Effector CD4-positive, alpha-beta T cell (primary cell): Measurements from ENCODE around the gene ARHGEF7.
A peak's percentile ranks its signal among the peaks of the same experiment; 100 is the strongest.

Source experiments
- DNase-seq: peaks from one replicate; pipeline ENCODE4 v3.0.0-alpha.2; 2020

The ARHGEF7 gene

DNA sequence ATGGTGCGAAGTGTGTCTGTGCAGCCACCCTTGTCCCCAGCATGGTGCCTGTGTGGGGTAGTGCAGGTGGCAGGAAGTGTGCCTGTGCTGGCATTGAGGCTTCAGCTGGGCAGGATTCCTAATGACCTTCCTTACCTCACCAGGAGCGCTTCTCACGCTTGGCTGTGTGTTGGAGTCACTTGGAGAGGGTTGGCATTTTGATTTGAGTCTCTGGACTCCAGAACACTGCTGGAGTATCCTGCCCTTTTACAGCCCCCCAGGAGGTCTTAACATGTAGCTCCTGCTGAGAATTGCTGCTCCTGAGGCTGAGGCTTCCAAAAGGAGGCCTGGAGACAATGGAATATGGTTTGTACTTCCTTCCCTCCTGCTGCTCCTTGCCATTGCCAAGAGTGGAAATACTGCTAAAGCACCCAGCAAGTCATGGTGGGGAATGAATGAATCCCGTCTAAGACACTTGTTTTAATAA is 87.1 kb downstream of the ARHGEF7 start:
- no peak for DNase-seq

GRCh38 chr13:111202745-111203144 is 87.6 kb downstream of the ARHGEF7 start:
- DNase-seq, result no peak

DNA sequence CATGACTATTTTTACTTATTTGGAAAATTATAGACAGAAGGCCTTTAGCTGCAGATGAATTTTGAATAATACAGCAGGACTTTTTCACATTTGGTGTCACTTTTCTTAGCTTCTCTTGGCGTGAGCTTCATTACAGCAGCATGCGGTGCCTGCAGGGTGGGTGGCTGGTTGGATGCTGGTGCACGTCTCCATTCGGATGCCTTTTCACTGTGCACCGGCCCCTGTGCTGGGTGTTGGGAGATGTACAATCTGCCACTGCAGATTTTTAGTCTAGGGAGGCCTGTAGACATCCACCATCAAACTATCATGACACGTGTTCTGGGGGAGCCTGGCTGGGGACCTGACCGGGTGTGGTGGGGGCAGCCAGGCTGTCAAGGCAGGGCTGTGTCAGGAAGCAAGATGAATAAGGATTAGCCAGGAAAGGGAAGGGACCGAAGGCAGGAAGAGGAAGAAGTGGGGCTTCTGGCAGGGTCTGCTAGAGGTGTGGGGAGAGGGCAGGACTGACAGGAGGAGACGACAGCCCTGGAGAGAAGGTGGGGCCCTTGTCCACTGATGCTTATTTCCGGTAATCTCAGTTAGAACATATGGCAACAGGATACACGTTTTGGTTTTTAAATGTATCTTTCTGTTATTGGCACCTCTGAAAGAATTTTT is 88.8 kb downstream of the ARHGEF7 start:
- DNase-seq, result no peak

DNA sequence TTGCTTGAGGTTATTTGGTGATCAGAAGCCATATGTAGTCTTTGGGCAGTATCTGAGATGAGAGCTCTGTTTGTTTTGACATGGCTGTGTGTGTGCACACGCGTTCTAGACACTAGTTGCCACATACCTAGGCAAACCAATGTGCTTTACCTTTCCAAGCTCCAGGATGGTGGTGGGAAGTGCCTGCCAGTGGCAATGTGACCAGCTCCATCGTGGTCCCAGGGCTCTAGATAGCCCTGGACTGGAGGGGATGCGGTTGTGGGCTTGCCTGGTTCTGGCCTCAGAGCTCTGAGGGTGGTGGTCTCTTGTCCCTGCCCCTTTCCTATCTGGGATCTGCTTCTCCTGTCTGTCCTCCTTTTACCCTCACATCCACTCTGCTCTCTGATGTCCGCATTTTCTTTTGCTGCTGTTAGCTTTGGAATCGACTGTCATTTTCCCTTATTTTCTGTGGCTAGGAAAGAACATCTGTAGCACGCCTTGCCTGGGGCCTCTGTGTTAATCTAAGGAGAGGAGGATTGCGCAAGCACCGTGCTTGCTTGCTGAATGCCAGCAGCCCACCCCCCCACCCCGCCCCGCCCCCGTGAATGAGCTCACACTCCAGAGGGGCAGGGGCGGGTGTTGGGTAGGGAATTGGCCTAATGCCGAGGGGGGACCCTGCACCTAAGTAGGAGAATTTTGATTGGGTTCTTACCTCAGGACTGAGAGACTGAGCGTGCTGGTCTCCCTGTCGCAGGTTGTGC is 89.5 kb downstream of the ARHGEF7 start:
- no peak for DNase-seq

GRCh38 chr13:111206148-111206547 is 91.0 kb downstream of the ARHGEF7 start:
- no peak for DNase-seq

- no peak for DNase-seq
Measured at GRCh38 chr13:111209613-111210012, 94.5 kb downstream of the ARHGEF7 start.

GRCh38 chr13:111210091-111210490 is 95.0 kb downstream of the ARHGEF7 start:
- DNase-seq, result no peak

DNA sequence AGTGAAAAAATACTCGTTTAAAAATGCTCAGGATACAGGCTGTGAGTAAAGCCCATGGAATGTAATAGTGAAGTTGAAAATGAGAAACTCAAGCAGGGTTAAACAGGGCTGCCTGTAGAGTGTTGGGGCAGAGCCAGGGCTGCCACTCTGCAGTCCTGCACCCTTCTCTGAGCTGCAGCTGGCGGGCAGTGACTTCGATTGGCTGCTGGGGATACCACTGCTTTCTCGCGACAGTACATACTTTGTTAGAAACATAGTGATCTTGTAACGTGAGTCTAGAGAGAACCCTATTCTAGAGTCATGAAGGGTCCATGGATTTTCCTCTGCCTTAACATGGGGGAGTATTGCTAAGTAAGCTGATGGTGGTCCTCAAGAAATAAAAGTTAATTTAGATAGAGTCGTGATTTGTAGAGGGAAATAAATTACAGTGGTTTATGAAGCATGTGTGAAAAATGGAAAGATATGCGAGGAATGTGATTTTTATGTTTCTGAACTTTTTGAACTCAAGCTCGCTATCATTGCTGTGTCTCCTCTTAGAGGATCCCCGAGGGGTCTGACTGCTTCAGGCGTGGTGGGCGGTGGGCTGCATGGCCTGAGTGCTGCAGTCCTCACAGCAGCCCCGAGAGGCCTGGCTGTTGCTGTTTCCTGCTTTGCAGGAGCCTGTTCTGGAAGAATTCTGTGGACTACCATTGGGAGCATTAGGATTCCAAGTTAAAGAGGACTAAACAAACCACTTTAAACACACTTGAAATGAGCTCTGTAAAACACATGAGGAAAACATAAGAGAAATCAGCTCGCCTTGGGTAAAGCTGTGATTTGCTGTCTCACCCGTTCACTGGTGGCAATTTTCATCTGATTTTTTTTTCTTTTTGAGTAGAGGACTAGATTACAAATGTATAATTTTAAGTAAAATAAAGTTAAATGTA is 95.7 kb downstream of the ARHGEF7 start:
- no peak for DNase-seq

DNA sequence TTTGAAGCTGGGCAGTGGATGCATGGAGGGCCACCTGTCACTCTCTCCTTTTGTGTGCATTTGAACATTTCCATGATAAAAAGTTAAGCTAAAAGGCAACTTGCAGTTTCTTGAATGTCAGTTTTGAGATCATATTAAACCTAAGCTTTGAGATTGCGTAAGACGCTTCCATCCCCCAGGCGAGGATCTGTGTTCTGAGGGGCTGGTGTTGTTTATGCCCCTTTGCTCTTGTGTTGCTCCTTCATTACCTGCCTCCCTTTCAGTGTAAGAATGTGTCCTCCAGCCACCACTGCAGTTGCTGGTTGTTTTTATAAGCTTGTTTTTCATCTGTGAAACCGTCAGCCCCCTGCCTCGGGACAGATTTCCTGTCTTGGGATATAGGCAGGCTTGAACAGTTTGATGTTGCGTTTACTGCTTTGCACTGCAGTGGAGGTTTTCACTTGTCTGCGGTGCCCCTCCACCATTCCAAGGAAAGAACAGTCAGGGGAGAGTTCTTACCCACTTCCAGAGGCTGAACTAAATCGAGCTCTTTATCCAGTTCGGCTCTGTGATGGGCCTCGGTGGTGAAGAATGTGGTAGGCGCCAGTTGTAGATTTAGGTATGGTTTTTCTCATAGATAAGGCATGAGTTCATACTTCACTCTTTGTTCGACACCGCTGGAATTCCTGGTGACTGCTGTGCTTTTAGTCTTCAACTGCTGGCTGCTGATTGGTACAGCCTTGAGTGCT is 96.8 kb downstream of the ARHGEF7 start:
- no peak for DNase-seq

- DNase-seq, result no peak
Measured at GRCh38 chr13:111212517-111212873, 97.4 kb downstream of the ARHGEF7 start.

- no peak for DNase-seq
Measured at GRCh38 chr13:111213964-111214726, 99.0 kb downstream of the ARHGEF7 start.

- no peak for DNase-seq
Measured at GRCh38 chr13:111215081-111216047, 100.3 kb downstream of the ARHGEF7 start.

- DNase-seq, result peak; percentile 21
Measured at GRCh38 chr13:111216166-111216960, 101.3 kb downstream of the ARHGEF7 start.

GRCh38 chr13:111217641-111218040 is 102.5 kb downstream of the ARHGEF7 start:
- DNase-seq, result no peak

GRCh38 chr13:111219280-111219679 is 104.2 kb downstream of the ARHGEF7 start:
- DNase-seq, result no peak

GRCh38 chr13:111219950-111220349 is 104.8 kb downstream of the ARHGEF7 start:
- no peak for DNase-seq

- no peak for DNase-seq
Measured at GRCh38 chr13:111225166-111225565, 110.1 kb downstream of the ARHGEF7 start.

DNA sequence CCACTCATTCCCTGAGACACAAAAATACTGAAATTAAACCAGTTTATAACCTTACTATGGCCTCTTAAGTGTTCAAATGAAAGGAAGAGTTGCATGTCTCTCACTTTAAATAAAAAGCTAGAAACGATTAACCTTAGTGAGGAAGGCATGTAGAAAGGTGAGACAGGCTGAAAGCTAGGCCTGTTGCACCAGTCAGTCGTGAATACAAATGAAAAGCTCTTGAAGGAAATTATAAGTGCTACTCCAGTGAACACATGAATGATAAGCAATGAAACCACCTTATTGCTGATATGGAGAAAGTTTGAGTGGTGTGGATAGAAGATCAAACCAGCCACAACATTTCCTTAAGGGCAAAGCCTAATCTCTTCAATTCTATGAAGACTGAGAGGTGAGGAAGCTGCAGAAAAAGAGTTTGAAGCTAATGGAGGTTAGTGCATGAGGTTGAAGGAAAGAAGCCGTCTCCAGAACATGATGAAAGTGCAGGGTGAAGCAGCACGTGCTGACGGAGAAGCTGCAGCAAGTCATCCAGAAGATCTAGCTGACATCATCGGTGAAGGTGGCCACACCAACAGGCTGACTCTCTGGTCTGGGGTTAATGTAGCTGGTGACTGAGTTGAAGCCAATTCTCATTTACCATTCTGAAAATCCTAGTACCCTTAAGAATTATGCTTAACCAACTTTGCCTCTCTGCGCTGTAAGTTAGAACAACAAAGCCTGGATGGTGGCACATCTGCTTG is 110.9 kb downstream of the ARHGEF7 start:
- DNase-seq, result no peak

DNA sequence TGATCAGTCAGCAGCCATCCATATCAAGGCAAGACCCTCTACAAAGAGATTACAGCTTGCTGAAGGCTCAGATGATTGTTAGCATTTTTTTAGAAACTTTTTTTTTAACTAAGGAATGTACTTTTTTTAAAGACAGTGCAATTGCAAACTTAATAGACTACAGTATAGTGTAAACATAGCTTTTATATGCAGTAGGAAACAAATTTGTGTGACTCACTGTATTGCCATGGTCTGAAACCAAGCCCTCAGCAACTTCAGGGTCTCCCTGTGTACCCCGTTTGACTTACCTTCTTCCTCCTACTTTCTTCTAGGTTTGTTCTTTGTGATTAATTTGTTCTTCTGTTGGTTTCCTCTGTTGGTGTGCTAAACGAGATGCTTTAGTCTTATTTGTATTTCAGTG is 112.3 kb downstream of the ARHGEF7 start:
- no peak for DNase-seq
